SU-DHL-6 (cell line): Measurements from ENCODE around the gene ABHD15.

ENCODE experiments used
- CTCF ChIP-seq: fragments of 200-600 bp; sonication (generic); IDR thresholded peaks from one replicate; pipeline ENCODE4 v1.5.1; 2017; ENCODE audit warnings: antibody characterized with exemption, mild to moderate bottlenecking, low read length, moderate library complexity; ENCODE audit not compliant: insufficient read depth, poor library complexity, severe bottlenecking
- EZH2phosphoT487 ChIP-seq: fragments of 200-600 bp; sonication (generic), shearing (Covaris generic); conservative IDR thresholded peaks from 2 replicates; pipeline ENCODE4 v1.6.1; 2018; ENCODE audit warnings: mild to moderate bottlenecking, antibody characterized with exemption, low read length, moderate library complexity, mixed read lengths

- no peak for TF ChIP-seq CTCF
- no peak for TF ChIP-seq EZH2phosphoT487
Observed at GRCh38 chr17:29590411-29591145, 23.7 kb upstream of the ABHD15 start.
